MM.1S (cell line): Measurements from ENCODE around the gene WFDC11.

Experiments used
- CTCF ChIP-seq: fragments of 300-600 bp; sonication (generic); IDR thresholded peaks from 2 replicates; pipeline ENCODE4 v1.5.1; 2016; ENCODE audit warnings: antibody characterized with exemption, low read length, mixed read lengths
- EZH2phosphoT487 ChIP-seq: fragments of 300-600 bp; sonication (generic); IDR thresholded peaks from 2 replicates; pipeline ENCODE4 v1.6.1; 2018; ENCODE audit warnings: antibody characterized with exemption, low read length

- TF ChIP-seq CTCF, result no peak
- no peak for TF ChIP-seq EZH2phosphoT487
Measured at GRCh38 chr20:45672765-45673164, 2.7 kb upstream of the WFDC11 start.
